Hypothalamus (tissue), 51 donors: ENCODE results near the gene OTOS.

Experiments
- DNase-seq, 51 donors: peaks; one replicate each; lab custom pipeline; 2025; lab: John Stamatoyannopoulos, UW

Gene OTOS

DNA sequence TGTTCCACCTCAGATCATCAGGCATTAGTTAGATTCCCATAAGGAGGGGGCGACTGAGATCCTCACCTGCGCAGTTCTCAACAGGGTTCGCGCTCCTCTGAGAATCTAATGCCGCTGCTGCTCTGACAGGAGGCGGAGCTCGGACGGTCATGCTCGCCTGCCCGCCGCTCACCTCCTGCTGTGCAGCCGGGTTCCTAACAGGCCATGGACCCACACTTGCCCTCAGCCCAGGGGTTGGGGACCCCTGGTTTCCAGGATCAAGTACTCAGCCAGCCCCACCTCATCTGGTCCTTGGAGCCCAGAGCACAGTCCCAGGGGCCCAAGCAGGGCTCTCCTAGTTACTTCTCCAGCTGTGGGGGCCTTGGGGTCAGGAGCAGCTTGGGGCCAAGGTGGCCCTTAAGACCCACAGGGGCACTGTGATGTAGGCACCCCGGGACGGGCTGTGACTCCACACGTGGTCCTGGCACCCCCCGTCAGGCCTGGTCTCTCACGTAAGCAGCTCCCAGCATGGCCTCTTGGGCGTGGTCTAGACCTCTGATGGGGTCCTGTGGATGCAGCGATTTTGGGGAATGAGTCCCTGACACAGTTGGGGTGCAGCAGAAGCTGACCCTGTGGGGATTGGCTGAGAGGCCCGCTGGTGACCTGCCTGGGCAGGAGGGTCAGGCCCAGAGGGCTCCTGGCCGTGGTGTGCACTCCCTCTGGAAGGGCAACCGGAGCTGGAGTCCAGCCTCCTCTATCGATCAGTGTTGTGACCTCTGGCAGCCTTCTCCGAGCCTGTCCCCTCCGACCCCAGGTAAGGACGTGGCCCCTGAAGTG lies 28.3 kb upstream of the OTOS start:
- no peak for DNase-seq

DNA sequence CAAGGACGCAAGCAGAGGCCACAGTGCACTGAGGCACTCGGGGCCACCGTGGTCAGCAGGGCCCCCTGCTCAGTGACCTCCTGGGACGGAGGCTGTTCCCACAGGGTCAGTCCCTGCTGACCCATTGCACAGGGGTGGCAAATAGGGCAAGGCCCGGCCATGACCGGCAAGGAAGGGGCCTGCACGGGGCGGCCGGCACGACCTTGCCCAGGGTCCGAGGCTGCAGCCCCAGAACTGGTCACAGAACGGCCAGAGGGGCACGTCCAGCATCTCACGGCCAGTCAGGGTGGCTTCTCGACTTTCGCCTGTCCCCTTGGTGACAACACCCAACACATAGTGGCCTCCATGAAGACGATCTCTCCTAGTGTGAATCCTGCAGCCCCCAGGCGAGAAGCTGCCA lies 27.6 kb upstream of the OTOS start:
- no peak for DNase-seq

DNA sequence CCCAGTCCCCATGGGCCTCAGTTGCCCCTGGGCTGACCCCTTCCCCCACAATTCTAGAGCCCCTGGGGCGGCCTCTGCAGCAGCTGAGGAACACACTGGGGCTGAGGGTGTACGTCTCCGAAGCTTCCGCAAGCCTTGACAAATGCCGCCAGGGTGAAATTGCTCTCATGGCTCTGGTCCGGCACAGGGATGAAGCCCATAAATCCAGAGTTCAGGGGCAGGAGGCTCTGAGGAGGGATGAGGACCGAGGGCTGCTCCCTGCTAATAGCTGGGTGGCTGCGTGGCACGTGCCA lies 27.1 kb upstream of the OTOS start:
- no peak for DNase-seq

DNA sequence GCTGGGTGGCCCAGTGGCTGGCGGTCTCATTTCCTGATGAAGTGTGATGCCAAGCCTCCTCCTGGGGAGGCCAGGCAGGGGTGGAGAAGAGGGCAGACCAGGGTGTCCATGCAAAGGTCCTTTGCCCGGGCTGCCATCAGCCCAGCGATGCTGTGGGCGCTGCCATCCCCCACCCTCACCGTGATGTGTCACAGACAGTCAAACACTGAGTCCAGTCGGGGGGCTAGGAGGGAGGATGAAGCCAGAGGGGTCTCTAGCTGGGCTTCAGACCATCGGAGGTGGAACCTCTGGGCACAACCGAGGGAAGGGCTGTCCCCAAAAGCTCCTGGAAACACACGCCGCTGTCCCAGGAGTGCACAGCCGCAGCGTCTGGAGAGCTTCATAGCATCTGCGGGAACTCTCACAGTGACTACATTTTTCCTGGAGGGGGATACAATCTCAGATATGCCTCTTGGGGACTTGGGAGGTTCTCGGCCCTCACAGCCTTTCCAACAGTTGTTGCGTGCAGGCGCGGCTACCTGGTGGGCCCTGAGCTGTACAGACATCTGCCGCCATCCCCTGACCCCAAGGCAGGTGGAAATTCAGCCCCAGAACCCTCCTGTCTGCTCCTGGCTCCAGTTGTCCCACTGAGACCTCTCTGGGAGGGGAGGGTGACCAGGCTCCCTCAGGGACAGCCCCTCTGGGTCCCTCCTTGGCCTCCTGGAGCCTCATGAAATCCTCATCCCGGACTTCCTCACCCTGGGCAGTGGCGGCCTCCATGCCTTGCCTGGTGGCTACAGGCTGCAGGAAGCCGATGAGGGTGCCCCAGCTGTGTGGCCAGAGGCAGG lies 26.5 kb upstream of the OTOS start:
- DNase-seq: no peak

DNA sequence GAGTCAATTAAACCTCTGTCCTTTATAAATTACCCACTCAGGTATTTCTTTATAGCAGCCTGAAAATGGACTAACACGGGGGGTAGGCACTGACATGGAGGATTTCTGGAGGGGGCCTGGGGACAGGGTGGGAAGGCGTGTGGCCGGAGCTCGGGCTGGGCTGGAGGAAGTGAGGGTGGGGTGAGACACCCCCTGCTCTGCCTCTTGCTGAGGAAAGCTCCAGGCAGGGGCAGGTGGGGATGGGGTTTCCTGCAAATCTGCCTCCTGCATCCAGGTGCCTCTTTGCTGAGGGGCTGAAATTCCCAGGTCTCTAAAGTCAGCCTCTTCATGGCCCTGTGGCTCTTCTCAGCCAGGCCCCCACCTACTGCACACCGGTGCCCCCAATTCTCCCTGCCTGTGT lies 25.7 kb upstream of the OTOS start:
- no peak for DNase-seq

DNA sequence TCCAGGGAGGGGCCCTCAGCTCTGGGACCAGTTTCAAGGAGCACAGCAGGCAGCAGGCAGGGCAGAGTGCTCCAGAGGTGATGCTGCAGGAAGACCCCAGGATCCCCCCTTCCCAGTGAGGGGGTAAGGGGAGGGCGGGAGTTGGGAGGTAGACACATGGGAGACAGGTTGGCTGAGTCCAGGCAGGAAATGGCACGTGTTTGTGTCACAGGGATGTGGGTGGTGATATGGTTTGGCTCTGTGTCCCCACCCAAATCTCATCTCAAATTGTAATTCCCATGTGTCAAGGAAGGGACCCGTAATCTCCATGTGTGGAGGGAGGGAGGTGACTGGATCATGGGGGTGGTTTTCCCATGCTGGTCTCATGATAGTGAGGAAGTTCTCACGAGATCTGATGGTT lies 25.2 kb upstream of the OTOS start:
- no peak for DNase-seq

DNA sequence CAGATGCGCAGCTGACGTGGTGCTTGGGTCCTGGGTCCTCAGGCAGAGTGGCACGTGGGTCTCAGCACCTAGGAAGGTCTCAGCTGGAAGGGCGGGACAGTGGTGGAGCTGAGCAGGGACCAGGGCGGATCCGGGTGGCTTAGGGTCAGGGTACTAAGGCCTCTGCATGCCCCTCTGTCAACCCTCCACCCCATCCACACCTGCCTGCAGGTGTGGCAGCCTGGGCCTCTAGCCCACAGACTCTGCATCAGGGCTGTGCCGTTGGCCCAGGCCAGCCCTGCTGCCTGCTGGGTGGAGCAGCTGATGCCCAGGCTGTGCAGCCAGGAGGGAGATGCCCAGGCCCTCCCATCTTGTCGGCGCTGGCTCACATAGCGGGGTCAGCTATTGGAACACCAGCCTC lies 24.6 kb upstream of the OTOS start:
- DNase-seq: no peak

DNA sequence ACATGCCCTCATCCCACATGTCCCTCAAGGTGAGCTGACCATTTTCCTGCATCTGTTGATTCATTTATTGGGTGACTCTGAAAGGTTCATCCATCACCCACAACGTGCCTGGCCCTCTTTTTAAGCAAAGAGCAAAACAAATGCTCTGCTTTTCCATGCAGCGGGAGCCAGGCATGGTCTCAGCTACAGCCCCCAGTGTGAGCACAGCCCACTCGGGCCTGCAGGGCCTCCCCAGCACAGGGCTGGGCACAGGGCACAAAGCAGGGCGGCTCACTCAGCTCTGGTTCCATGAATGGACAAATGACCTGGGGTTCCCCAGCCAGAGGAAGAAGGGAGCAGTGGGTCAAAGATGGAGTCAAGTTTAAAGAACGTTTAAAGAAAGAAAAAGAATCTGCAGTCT lies 24.1 kb upstream of the OTOS start:
- DNase-seq: no peak

DNA sequence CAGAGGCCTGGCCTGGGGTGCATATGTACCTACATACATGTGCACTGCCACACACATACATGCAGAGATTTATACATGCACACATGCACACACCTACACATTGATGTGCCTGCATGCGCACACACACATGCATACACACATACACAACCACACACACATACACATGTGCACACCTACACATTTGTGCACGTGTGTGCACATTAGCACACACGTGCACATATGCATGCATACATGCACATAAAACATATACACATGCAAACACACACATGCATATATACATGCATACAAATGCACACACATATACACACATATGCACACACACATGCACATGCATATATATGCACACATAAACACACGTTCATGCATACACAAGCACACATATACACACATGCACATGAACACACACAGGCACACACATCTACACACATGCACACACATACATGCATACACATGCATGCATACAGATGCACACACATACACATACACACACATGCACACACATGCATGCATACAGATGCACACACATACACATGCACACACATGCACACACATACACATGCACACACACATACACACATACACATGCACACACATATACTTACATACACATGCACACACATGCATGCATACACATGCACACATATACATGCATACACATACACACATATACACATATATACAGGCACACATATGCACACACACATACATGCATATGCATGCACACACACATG lies 23.6 kb upstream of the OTOS start:
- DNase-seq: no peak

DNA sequence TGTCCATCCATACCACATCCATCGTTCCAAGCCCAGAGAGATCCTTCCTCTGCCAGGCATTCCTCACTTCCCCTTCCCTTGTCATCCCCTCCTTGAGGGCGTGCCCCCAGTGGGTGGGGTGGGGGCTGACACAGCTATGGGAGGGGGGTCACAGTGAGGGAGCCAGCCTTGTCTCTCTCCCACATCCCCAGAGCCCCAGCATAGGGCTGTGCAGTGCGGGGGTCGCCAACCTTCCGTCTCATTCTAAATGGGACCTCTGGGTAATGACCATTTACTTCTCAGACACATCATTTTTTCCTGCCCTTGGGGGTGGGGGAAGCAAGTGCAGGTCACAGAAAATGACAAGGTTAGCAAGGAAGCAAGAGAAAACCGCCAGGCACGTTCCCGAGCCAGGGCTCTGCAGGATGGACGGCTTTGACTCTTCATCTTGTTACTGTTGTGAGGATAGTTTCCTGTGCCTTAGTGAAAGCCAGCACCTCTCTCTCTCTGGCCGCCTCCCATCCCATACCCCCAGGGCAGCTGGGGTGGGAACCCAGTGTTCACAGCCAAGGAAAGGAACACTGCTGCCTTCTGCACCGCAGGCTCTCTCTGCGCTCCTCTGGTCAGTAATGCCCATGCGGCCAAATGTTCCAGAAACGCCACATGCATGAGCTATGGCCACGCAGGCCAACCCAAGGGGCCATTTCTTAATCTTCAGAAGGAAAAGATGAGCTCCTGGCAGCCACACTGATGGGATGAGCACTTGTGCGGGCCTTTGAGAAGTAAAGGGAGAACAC lies 22.7 kb upstream of the OTOS start:
- no peak for DNase-seq

DNA sequence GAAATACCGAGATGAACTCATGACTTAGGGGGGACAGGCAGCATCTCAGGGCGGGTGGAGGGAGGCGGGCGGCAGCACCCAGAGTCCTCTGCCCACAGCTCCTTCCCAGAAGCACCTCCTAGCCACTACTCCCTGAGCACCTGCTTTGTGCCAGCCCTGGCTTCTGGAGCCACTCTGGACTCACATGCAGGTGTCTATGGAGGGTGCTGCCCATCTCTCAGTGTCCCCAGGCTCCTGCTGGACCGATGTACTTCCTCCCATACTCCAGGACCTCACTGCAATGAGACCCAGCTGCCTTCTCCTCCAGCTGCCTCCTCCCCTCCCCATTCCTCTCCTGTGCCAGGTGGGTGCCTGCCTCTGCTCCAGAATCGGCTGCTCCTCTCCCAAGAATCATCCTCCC lies 22.1 kb upstream of the OTOS start:
- no peak for DNase-seq

DNA sequence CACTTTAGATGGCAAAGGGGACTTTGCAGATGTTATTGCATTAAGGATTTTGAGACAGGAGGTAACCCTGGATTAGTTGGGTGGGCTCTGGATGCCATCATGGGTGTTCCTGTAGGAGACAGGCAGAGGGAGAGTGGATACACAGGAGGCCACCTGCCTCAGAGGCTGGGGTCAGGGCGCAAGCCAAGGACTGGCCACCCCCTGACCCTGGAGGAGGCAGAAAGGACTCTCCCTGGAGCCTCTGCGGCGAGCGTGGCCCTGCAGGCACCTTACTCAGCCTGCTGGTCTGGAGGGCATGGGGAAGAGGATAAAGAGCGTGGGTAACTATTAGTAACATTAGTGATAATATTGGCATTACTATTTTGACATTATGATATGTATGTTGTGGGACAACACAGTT lies 21.6 kb upstream of the OTOS start:
- no peak for DNase-seq

DNA sequence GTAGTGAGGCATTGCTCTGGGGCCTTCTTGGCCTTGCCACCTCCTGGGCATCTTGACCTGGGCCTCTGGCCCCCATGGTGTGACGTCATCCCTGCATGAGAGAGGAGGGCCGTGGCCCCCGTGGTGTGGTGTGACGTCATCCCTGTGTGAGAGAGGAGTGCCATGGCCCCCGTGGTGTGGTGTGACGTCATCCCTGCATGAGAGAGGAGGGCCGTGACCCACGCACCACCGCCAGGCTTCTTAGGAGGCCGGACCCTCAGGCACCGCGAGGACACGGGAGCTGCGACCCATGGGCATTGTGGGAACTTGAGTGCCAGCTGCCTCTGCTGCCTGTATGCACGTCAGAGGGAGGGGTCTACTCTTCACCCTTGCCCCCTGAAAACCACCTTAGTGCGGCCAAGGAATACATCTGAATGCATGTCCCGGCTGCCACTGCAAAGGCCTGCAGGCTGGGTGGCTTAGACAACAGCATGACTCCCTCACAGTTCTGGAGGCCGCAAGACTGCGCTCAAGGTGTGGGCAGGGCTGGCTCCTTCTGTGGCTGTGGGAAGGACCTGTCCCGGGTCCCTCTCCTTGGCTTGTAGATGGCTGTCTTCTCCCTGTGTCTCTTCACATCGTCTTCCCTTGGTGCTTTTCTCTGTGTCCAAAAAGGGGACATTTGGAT lies 20.8 kb upstream of the OTOS start:
- DNase-seq: no peak

DNA sequence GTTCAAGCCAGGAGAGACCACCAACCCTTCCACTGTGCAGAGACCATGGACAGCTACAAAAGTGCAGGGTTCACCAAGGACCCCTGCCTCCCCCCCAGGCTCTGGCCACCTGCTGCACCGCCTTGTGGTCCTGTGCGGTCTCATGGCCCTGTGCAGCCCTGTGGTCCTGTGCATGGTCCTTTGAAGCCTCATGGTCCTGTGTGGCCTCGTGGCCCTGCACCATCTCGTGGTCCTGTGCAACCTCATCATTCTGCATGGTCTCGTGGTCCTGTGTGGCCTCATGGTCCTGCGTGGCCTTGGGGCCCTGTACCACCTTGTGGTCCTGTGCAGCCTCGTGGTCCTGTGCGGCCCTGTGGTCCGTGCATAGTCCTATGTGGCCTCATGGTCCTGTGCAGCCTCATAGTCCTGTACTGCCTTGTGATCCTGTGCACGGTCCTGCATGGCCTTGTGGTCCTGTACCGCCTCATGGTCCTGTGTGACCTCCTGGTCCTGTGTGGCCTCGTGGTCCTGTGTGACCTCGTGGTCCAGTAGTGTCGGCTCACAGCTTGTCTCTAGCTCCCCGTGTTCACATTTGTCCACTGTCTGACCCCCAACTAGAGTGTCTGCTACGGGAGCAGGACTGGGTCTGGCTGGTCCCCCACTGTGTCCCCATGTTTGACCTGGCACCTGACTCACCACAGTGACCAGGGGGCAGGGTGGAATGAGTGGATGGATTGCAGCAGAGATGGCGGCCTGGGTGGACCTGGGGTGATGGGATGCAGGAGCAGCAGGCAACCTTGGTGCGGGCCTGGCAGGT lies 20.0 kb upstream of the OTOS start:
- DNase-seq: no peak

DNA sequence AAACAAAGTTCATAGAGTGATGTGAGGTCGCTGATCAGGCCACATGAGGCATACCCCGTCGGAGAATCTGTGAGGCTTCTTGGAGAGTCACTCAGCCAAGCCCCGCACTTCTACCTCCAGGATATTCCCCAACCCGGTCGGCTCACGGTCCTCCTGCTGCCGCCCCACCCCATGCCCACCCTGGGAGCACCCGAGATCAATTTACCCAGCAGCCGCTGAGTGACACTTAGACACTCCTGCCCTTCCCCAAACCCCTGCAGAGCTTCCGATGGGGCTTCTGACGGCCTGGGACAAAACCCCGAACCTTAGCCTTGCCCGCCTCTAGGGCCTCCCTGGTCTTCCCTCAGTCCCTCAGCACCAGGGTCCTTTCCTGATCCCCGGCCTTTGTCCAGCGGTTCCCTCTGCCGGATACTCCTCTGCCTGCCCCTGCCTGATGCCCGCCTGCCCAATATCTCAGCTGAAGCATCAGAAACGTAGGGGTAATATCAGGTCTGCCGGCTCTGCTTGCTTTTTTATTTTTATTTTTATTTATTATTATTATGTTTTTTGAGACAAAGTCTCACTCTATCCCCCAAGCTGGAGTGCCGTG lies 18.9 kb upstream of the OTOS start:
- no peak for DNase-seq

DNA sequence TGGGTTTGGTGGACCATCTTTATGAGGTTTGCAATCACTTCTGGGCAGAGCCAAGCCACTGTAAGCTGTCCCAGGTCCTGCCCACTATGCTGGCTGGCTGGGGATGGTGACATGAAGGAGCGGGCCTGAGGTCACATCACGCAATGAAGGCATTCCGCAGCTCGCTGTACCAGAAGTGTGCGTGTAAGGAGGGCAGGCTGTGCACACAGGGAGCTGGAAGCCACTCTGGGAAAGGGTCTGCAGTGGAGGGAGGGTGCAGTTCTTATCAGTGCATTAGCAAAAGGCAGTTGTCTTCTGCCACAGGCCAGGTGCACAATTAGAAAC lies 16.7 kb upstream of the OTOS start:
- DNase-seq: no peak

DNA sequence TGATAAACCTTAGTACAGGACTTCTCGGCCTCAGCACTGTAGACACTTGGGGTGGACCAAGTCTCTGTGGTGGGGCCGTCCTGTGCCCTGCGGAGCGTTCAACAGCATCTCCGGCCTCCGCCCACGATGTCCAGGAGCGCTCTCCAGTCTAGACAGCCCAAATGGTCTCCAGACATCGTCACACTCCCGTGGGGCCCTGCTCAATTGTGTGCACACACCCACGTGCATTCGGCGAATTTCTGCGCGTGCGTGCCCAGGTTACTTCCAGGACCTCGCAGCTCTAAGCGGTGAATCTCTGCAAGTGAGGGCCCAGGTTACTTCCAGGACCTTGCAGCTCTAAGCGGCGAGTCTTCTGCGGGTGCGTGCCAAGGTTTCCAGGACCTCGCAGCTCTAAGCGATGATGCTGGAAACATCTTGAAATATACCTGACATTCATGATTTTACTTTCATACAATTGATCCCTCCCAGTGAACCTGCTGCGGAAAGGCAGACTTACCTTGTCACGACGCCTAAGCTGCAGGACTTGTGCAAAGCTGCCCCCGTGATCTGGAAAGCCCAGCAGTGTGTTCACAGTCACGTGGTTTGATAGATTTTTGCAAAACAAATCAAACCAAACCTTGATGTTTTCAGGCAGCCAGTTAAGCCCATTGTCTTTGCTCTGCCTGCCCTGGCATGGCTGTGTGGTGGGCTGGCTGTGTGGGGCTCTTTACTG lies 16.1 kb upstream of the OTOS start:
- no peak for DNase-seq

DNA sequence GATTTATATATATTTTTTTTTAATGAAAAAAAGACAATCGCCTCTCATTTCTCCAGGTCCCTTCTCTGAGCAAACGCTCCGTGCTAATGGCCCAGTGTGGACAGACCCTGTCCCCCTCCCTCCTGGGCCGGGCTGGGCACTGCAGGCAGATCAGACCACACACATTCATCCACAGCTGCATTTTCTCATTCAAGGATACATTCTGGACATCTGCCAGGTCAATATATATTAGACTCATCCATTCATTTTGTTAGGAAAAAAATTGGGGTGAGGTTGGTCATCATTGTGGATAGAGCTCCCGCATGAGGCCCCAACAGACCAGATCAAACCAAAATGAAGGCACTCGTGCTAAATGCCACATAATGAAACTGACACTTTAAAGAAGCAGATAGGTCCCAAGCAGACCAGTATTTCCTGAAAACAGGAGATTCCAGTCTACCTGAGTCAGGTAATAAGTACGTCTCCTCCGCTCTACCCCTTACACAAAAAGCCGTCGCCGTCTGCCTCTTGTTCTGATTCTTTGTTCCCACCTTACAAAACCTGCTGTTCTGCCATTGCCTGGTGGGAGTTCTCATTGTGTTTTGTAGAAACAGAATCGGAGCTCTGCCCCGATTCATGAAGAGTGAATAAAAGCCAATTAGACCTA lies 15.4 kb upstream of the OTOS start:
- DNase-seq: no peak
